PC-3 (cell line): ENCODE data around the gene BSDC1. TPM values are rescaled to one million over a fixed set of nuclear protein-coding genes. Genes with fewer than 3 reads are reported as not detected.
A peak's percentile ranks its signal among the peaks of the same experiment; 100 is the strongest.

ENCODE experiments used
- ATAC-seq: fragments of 200-7000 bp; cut with Tn5 transposase; 2 replicates; pipeline ENCODE4 v1.9.1; 2020; ENCODE audit warnings: mild to moderate bottlenecking, moderate library complexity
- BruUV-seq: library from RNA; stranded (reverse); fragments of 400-500 nt; replicated peaks from 2 replicates; lab custom pipeline; 2021; lab: Mats Ljungman, UMichigan
- CTCF ChIA-PET: fragments of 300-600 bp; sonication (Branson Sonifier 250); formaldehyde crosslinking; loops from one replicate; lab custom pipeline; 2022; ENCODE audit warnings: antibody characterized with exemption; lab: Charles Lee
- POLR2A ChIA-PET: fragments of 300-600 bp; sonication (Branson Sonifier 250); formaldehyde crosslinking; loops from one replicate; lab custom pipeline; 2022; ENCODE audit warnings: antibody characterized with exemption; ENCODE audit not compliant: unreplicated experiment; lab: Charles Lee
- DNase-seq: peaks from one replicate; pipeline ENCODE4 v3.0.0-alpha.2; 2015
- H2AFZ ChIP-seq: fragments of 300-600 bp; sonication (generic); 2 replicates; pipeline ENCODE4 v1.6.0; 2016; ENCODE audit warnings: antibody characterized with exemption, low read length
- H3F3A ChIP-seq: fragments of 300-600 bp; sonication (generic); one replicate; pipeline ENCODE4 v1.6.0; 2017; ENCODE audit warnings: antibody characterized with exemption, low read length, control low read depth, mild to moderate bottlenecking; ENCODE audit not compliant: unreplicated experiment
- H3K27ac ChIP-seq: fragments of 300-600 bp; sonication (generic); 2 replicates; pipeline ENCODE4 v1.5.1; 2016; ENCODE audit warnings: mild to moderate bottlenecking, low read length
- H3K27me3 ChIP-seq: fragments of 300-600 bp; sonication (generic); 2 replicates; pipeline ENCODE4 v1.6.1; 2016; ENCODE audit warnings: low read length, mixed read lengths
- H3K36me3 ChIP-seq: fragments of 300-600 bp; sonication (generic); 2 replicates; pipeline ENCODE4 v1.6.1; 2016; ENCODE audit warnings: low read depth, mixed run types, low read length, mixed read lengths
- H3K4me1 ChIP-seq: fragments of 300-600 bp; sonication (generic); 2 replicates; pipeline ENCODE4 v1.5.1; 2016; ENCODE audit warnings: low read length; ENCODE audit not compliant: insufficient read depth
- H3K4me2 ChIP-seq: fragments of 300-600 bp; sonication (generic); 2 replicates; pipeline ENCODE4 v1.6.0; 2016; ENCODE audit warnings: low read length
- H3K4me3 ChIP-seq: fragments of 300-600 bp; sonication (generic); 2 replicates; pipeline ENCODE4 v1.5.1; 2016; ENCODE audit warnings: mild to moderate bottlenecking, low read length, mixed read lengths
- H3K79me2 ChIP-seq: fragments of 300-600 bp; sonication (generic); 2 replicates; pipeline ENCODE4 v1.6.1; 2017; ENCODE audit warnings: low read length, mixed read lengths
- H3K9ac ChIP-seq: fragments of 300-600 bp; sonication (generic); 2 replicates; pipeline ENCODE4 v1.6.0; 2016; ENCODE audit warnings: mild to moderate bottlenecking, low read length
- H3K9me2 ChIP-seq: fragments of 300-600 bp; sonication (generic); replicated peaks from 2 replicates; pipeline ENCODE4 v1.6.1; 2016; ENCODE audit warnings: mixed run types, low read length, mixed read lengths
- H3K9me3 ChIP-seq: fragments of 300-600 bp; sonication (generic); 2 replicates; pipeline ENCODE4 v1.6.1; 2016; ENCODE audit warnings: low read length, mixed read lengths
- H4K20me1 ChIP-seq: fragments of 300-600 bp; sonication (generic); 2 replicates; pipeline ENCODE4 v1.6.1; 2016; ENCODE audit warnings: low read length, mixed read lengths
- EZH2 ChIP-seq: fragments of 300-600 bp; sonication (generic); IDR thresholded peaks from one replicate; pipeline ENCODE4 v1.6.1; 2017; ENCODE audit warnings: antibody characterized with exemption, mild to moderate bottlenecking, low read length; ENCODE audit not compliant: unreplicated experiment
- EZH2phosphoT487 ChIP-seq: fragments of 300-600 bp; sonication (generic); IDR thresholded peaks from 2 replicates; pipeline ENCODE4 v1.6.1; 2018; ENCODE audit warnings: mild to moderate bottlenecking, antibody characterized with exemption, low read length, borderline replicate concordance
- intact Hi-C: fragments of 100-400 bp; cut with micrococcal nuclease; formaldehyde crosslinking; loops from 2 replicates; pipeline ENCODE4 v1.9.0; 2023
- total RNA-seq: library from RNA; depleted of rRNA; stranded (reverse); fragments of >200 nt; gene quantifications from 2 replicates; pipeline ENCODE4 v1.2.3, GENCODE V29; 2014; rRNA removed
- TF ChIP-seq, protein P1 (sequence below): fragments of 300-600 bp; sonication (generic); conservative IDR thresholded peaks from 2 replicates; pipeline ENCODE4 v1.5.1; 2017; ENCODE audit warnings: antibody characterized with exemption, low read depth, mild to moderate bottlenecking, low read length

BSDC1 gene
- total RNA-seq, 1 experiment from 2014 or later, result 59.8 TPM

DNA sequence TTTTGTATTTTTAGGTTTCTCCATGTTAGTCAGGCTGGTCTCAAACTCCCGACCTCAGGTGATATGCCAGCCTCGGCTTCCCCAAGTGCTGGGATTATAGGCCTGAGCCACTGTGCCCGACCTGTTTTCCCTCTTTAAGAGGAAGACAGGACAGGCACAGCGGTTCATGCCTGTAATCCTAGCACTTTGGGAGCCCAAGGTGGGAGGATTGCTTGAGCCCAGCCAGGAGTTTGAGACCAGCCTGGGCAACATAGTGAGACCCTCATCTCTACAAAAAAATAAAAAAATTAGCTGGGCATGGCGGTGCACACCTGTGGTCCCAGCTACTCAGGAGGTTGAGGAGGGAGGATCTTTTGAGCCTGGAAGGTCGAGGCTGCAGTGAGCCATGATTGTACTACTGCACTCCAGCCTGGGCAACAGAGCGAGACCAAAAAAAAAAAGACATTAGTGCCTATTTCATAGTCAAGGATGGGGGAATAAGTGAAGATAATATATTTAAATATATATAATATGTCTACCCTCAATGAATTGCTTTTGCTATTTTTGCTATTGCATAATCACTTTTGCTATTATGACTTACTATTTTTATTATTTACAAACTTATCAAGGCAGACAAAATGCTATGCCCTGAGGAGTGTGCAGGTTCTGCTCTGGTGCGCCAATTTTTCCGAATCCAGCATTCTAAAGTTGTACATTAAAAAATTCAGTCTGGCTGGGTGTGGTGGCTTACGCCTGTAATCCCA lies 75.9 kb downstream of the BSDC1 start:
- no peak for ATAC-seq
- Histone ChIP-seq H2AFZ (no peak overlapping the region), H4K20me1 (no peaks in the 10 kb centered on the region), H3K79me2 (peaks cover 22% of the 10 kb centered on the region), H3K4me3 (no peak overlapping the region), H3K9me2 (no peaks in the 10 kb centered on the region), H3K4me2 (no peak overlapping the region), H3K27ac (no peak overlapping the region), H3K4me1 (peaks cover 23% of the 10 kb centered on the region), H3K36me3 (peaks cover 15% of the 10 kb centered on the region), H3F3A (peaks cover 7% of the 10 kb centered on the region), H3K9ac (no peak overlapping the region), H3K27me3 (no peaks in the 10 kb centered on the region), H3K9me3 (no peaks in the 10 kb centered on the region)
- TF ChIP-seq EZH2 (no peak), EZH2phosphoT487 (no peak)
- TF ChIP-seq, protein P1, sequence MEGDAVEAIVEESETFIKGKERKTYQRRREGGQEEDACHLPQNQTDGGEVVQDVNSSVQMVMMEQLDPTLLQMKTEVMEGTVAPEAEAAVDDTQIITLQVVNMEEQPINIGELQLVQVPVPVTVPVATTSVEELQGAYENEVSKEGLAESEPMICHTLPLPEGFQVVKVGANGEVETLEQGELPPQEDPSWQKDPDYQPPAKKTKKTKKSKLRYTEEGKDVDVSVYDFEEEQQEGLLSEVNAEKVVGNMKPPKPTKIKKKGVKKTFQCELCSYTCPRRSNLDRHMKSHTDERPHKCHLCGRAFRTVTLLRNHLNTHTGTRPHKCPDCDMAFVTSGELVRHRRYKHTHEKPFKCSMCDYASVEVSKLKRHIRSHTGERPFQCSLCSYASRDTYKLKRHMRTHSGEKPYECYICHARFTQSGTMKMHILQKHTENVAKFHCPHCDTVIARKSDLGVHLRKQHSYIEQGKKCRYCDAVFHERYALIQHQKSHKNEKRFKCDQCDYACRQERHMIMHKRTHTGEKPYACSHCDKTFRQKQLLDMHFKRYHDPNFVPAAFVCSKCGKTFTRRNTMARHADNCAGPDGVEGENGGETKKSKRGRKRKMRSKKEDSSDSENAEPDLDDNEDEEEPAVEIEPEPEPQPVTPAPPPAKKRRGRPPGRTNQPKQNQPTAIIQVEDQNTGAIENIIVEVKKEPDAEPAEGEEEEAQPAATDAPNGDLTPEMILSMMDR, result no peak
- no peak for DNase-seq
- intact Hi-C loops, result no loop called here
- ChIA-PET CTCF (no interaction called here), POLR2A (no interaction called here)
- BruUV-seq, result no TSS peak

- H3F3A ChIP-seq, result peaks cover 1% of the 10 kb centered on the region
- no peaks in the 10 kb centered on the region for H3K27me3 ChIP-seq
- H3K9ac ChIP-seq, result no peak overlapping the region
- H2AFZ ChIP-seq, result no peak overlapping the region
- peaks cover 12% of the 10 kb centered on the region for H3K4me1 ChIP-seq
- TF ChIP-seq, protein P1, result no peak
- no peak for TF ChIP-seq EZH2phosphoT487
- no peak for TF ChIP-seq EZH2
- intact Hi-C loops, result no loop called here
- ATAC-seq, result no peak
- ChIA-PET CTCF (interaction anchor here (0.6 to 1.6 kb wide), 2 partner anchors 101 to 303 kb away, joined by 5 to 10 read pairs; no protein-coding TSS in a partner anchor), POLR2A (no interaction called here)
- no peak overlapping the region for H3K4me3 ChIP-seq
- H3K36me3 ChIP-seq, result peaks cover 17% of the 10 kb centered on the region
- no peaks in the 10 kb centered on the region for H3K9me3 ChIP-seq
- BruUV-seq, result TSS peak; percentile 36
- no peak overlapping the region for H3K4me2 ChIP-seq
- no peaks in the 10 kb centered on the region for H4K20me1 ChIP-seq
- H3K27ac ChIP-seq, result no peak overlapping the region
- peaks cover 27% of the 10 kb centered on the region for H3K79me2 ChIP-seq
- no peaks in the 10 kb centered on the region for H3K9me2 ChIP-seq
- DNase-seq, result no peak
These were observed 77.4 kb downstream of the BSDC1 start for GRCh38 chr1:32316903-32317277.

Other genes with a start within 250 kb of the BSDC1 start
- gene TXLNA, start 214.8 kb downstream of the BSDC1 start, total RNA-seq, result 64.2 and 79.0 TPM in 2 replicates
- gene CCDC28B, start 193.8 kb downstream of the BSDC1 start, total RNA-seq, result 4.7 and 5.5 TPM in 2 replicates
- 8.5 and 11.8 TPM in 2 replicates for gene IQCC, start 188.8 kb downstream of the BSDC1 start, total RNA-seq
- not detected in 2 replicates for gene DCDC2B, start 185.4 kb downstream of the BSDC1 start, total RNA-seq
- gene TMEM234, start 172.1 kb downstream of the BSDC1 start, total RNA-seq, result 4.2 and 7.7 TPM in 2 replicates
- 413 and 442 TPM in 2 replicates for gene EIF3I, start 172.0 kb downstream of the BSDC1 start, total RNA-seq
- 1.3 and 1.6 TPM in 2 replicates for gene FAM167B, start 147.2 kb downstream of the BSDC1 start, total RNA-seq
- gene LCK, start 143.2 kb downstream of the BSDC1 start, total RNA-seq, result 3.6 and 4.3 TPM in 2 replicates
- gene HDAC1, start 102.4 kb downstream of the BSDC1 start, total RNA-seq, result 182 and 184 TPM in 2 replicates
- gene MARCKSL1, start 58.2 kb downstream of the BSDC1 start, total RNA-seq, result 159 and 176 TPM in 2 replicates
- gene FAM229A, start 32.0 kb downstream of the BSDC1 start, total RNA-seq, result 3.0 and 3.7 TPM in 2 replicates
- not detected in 2 replicates for gene TSSK3, start 31.9 kb downstream of the BSDC1 start, total RNA-seq
- gene ZBTB8B, start 70.6 kb upstream of the BSDC1 start, total RNA-seq, result 0.22 and 0.23 TPM in 2 replicates
- 1.7 and 3.5 TPM in 2 replicates for gene ZBTB8A, start 145.0 kb upstream of the BSDC1 start, total RNA-seq